ENCODE data around the gene KLHL36.

DNA sequence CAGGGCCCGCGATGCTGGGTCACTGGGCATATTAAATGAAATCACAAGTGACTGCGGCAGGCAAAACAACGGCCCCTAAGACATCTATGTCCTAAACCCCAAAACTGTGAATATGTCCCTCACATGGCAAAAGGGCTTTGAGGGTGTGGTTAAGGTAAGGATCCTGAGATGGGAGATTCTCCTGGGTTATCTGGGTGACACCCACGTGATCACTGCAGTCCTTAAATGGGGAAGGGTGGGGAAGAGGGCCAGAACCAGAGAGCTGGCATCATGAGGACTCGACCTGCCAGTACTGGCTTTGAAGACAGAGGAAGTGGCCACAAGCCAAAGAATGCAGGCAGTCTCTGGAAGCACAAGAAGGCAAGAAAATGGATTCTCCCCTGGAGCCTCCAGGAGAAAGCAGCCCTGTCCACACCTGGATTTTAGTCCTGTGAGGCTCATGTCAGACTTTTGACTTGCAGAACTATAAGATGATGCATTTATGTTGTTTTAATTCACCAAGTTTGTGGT is 42.9 kb upstream of the KLHL36 start:
- TF ChIP-seq PATZ1 (CRISPR knock-in tag; IDR thresholded peaks at IDR 0.05; ENCODE audit: borderline replicate concordance) (no peak), TCF4 (CRISPR knock-in tag; IDR thresholded peaks at IDR 0.05; ENCODE audit: borderline replicate concordance) (no peak), RARB (CRISPR knock-in tag; IDR thresholded peaks at IDR 0.05) (no peak), BACH2 (CRISPR knock-in tag; IDR thresholded peaks at IDR 0.05; ENCODE audit: borderline replicate concordance) (no peak), ZNF70 (CRISPR knock-in tag; IDR thresholded peaks at IDR 0.05) (no peak), ZNF565 (CRISPR knock-in tag; conservative IDR thresholded peaks at IDR 0.05; ENCODE audit: low read depth) (no peak), ARNTL (CRISPR knock-in tag; IDR thresholded peaks at IDR 0.05; ENCODE audit: borderline replicate concordance, low read depth) (no peak), ISL1 (CRISPR knock-in tag; IDR thresholded peaks at IDR 0.05) (no peak), TSHZ2 (CRISPR knock-in tag; IDR thresholded peaks at IDR 0.05) (no peak), ZFP30 (CRISPR knock-in tag; IDR thresholded peaks at IDR 0.05) (no peak)
- TF ChIP-seq, protein P1, sequence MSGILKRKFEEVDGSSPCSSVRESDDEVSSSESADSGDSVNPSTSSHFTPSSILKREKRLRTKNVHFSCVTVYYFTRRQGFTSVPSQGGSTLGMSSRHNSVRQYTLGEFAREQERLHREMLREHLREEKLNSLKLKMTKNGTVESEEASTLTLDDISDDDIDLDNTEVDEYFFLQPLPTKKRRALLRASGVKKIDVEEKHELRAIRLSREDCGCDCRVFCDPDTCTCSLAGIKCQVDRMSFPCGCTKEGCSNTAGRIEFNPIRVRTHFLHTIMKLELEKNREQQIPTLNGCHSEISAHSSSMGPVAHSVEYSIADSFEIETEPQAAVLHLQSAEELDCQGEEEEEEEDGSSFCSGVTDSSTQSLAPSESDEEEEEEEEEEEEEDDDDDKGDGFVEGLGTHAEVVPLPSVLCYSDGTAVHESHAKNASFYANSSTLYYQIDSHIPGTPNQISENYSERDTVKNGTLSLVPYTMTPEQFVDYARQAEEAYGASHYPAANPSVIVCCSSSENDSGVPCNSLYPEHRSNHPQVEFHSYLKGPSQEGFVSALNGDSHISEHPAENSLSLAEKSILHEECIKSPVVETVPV (CRISPR knock-in tag; IDR thresholded peaks at IDR 0.05), result no peak
- TF ChIP-seq, protein P2, sequence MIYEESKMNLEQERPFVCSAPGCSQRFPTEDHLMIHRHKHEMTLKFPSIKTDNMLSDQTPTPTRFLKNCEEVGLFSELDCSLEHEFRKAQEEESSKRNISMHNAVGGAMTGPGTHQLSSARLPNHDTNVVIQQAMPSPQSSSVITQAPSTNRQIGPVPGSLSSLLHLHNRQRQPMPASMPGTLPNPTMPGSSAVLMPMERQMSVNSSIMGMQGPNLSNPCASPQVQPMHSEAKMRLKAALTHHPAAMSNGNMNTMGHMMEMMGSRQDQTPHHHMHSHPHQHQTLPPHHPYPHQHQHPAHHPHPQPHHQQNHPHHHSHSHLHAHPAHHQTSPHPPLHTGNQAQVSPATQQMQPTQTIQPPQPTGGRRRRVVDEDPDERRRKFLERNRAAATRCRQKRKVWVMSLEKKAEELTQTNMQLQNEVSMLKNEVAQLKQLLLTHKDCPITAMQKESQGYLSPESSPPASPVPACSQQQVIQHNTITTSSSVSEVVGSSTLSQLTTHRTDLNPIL (CRISPR knock-in tag; IDR thresholded peaks at IDR 0.05; ENCODE audit: low read depth), result no peak

Data from SK-N-SH treated with all-trans-retinoic acid at 6 μM for 48 hours (cell line).